GF-D8 (cell line): ENCODE results near the gene EIF4G1.

Experiments used
- DNase-seq: peaks from one replicate; lab custom pipeline; 2025; lab: John Stamatoyannopoulos, UW

EIF4G1 gene

DNA sequence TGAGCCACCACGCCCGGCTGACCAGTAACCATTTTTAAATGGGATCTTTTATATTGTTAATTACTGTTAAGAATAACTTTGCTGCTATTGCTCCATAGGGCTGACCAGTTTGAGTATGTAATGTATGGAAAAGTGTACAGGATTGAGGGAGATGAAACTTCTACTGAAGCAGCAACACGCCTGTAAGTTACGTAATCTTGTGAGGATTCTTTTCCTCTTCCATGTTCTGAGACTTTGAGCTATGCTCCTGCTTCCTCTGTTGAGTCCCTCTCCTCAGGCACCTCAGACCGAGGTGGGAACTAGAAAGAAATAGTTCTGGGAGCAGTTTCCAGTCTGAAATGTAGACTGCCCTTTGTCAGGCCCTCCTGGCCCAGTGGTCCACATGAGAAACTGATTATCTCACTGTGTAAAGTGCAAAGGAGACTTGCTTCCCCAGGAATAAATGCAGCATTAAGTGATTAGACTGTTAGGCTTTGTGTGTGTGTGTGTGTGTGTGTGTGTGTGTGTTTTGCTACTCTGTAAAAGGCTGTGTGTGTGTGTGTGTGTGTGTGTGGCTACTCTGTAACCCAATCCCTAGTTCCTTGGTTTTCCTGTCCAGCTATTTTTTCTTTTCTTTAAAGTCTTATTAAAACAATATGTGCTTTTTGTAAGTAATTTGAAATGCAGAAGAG, 52.3 kb downstream of the EIF4G1 start:
- no peak for DNase-seq

- no peak for DNase-seq
Measured at GRCh38 chr3:184368116-184368515, 53.7 kb downstream of the EIF4G1 start.

GRCh38 chr3:184368586-184369183, 54.3 kb downstream of the EIF4G1 start:
- no peak for DNase-seq

DNA sequence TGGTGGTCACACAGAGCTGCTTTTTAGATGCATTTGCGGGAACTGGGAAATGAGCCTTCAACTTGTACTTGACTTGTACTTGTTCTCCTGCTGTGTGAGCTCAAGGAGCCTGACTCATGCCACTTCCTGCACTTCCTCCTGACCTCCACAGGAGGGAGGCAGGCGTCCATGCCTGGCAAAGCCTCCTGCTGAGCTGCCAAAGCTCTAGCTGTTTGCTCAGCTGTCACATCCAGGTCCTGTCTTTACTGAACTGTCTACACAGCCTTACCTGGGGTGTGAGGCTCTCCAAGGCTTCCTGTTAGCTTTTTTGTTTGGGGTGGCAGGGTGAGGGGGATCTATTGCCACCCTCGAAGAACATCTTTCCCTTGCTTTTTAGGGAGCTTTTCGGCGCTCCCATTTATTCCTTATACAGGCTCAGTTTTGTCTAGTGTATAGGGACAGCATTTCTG, 57.2 kb downstream of the EIF4G1 start:
- DNase-seq = peak; percentile 55

DNA sequence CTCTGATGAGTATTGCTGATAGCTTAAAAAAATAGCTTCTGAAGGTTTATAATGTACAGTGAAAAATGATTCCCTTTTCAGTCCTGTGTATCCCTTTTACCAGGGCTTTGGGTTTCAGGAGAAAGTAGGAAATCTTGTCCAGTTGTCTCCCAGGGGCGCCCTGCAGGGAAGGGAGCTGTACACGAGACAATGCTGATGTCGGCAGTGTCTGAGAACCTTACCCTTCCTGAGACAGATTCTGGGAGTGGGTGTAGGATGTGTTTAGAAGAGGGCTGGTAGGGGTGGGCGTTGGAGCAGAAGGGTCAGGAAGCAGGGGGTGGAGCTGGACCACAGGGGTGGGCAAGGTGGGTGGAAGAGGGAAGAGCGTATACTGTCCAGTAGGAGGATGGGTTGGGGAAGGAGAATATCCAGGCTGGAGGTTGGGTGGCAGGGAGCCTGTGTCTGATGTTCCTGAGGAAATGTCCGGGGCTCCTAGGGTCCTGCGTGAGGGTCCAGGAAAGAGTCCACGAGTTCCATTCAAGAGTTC, 58.0 kb downstream of the EIF4G1 start:
- DNase-seq = no peak

GRCh38 chr3:184372911-184373310, 58.5 kb downstream of the EIF4G1 start:
- no peak for DNase-seq

GRCh38 chr3:184373422-184373821, 59.0 kb downstream of the EIF4G1 start:
- DNase-seq = no peak

GRCh38 chr3:184375747-184376461, 61.5 kb downstream of the EIF4G1 start:
- no peak for DNase-seq

DNA sequence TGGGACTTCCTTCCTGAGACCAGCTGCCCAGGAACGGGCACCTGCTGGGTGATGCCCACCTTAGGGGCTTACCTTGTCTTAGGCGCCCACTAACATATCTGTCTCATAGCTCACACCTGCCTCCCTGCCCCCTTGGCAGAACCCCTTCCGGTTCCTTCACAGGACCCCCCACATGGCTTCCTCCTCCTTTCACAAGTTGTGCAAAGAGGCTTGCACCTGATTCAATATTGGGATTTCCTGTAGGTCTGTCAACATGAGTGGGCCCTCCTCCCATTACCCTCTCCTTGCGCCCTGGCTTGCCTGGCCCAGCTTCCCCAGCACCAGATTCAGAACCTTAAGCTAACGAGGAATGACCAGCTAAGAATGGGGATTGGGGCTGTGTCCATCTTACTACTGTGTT, 63.0 kb downstream of the EIF4G1 start:
- no peak for DNase-seq

DNA sequence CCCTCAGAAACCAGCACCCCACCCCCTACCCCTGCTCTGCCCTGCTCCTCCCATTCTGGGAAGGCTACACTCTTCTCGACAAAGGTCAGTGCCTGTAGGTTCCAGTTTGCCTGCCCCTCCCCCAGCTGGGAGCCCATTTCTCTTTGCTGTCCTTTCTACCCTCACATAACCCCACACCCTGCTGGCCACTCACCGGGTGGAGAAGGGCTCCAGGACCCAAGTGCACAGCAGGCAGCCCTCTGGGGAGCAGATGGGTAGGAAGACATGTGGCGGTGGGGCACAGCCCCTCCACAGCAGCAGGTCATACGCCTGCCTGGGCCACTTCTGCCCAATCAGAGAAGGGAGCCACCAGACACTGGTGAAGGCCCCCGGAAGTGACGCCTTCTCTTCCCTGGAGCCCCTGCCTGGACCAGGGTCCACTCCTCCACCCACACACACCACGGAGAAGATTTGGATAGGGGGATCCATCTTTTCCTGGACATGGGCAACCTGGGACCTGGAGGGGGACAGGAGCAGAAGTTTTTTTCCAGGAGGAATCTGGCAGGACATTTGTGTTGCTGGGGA, 63.6 kb downstream of the EIF4G1 start, which contains the start of gene THPO:
Gene THPO, minus strand, starts transcription at position 326 of the 564 bp plus-strand sequence. CDS start 1,948 bp downstream, outside the sequence.
- DNase-seq = no peak

GRCh38 chr3:184378651-184379357, 64.4 kb downstream of the EIF4G1 start:
- DNase-seq = no peak

DNA sequence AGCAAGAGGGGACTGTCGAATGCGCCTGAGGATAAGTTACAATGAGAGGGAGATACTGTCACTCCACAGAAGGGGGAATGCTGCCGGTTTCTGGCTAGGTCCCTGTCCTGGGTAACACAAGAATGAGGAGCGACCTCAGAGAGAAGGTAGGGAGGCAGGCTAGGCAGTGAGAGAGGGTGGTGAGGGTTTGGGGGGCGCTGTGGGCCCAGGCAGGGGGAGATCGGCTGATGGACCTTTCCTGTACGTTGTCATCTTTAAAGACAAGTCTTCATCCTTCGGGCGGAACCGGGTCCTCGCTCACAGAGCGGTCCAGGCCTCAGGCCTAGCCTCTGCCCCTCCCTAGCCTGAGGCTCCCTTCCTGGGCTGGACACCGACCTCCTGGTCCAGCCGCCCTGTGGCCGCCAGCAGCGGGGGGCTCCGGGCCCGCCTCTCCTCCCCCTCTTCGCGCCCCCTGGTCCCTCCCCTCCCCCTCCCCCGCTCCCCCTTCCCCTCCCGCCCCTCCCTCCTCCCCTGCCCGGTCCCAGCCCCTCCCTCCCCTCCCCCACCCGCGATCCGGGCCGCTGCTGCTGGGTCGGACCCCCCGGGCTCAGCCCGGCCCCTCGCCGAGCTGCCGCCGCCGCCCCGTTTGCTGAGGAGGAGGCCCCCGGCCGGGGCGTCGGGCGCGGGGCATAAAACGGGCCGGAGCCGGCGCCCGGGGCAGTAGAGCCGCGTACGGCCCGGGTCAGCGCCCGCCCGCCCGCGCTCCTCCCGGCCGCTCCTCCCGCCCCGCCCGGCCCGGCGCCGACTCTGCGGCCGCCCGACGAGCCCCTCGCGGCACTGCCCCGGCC, 65.2 kb downstream of the EIF4G1 start, which contains the start of gene CHRD:
Gene CHRD, plus strand, starts transcription at position 697 of the 827 bp plus-strand sequence. CDS start 265 bp downstream, outside the sequence.
- DNase-seq = no peak

DNA sequence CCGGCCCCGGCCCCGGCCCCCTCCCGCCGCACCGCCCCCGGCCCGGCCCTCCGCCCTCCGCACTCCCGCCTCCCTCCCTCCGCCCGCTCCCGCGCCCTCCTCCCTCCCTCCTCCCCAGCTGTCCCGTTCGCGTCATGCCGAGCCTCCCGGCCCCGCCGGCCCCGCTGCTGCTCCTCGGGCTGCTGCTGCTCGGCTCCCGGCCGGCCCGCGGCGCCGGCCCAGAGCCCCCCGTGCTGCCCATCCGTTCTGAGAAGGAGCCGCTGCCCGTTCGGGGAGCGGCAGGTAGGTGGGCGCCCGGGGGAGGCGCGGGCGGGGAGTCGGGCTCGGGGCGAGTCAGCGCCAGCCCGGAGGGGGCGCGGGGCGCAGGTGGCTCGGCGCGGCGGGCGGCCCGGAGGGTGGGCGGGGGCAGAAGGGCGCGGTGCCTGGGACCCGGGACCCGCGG, 65.8 kb downstream of the EIF4G1 start:
- DNase-seq = no peak

GRCh38 chr3:184380627-184381260, 66.3 kb downstream of the EIF4G1 start:
- DNase-seq = no peak

GRCh38 chr3:184381261-184382224, 67.1 kb downstream of the EIF4G1 start:
- no peak for DNase-seq

DNA sequence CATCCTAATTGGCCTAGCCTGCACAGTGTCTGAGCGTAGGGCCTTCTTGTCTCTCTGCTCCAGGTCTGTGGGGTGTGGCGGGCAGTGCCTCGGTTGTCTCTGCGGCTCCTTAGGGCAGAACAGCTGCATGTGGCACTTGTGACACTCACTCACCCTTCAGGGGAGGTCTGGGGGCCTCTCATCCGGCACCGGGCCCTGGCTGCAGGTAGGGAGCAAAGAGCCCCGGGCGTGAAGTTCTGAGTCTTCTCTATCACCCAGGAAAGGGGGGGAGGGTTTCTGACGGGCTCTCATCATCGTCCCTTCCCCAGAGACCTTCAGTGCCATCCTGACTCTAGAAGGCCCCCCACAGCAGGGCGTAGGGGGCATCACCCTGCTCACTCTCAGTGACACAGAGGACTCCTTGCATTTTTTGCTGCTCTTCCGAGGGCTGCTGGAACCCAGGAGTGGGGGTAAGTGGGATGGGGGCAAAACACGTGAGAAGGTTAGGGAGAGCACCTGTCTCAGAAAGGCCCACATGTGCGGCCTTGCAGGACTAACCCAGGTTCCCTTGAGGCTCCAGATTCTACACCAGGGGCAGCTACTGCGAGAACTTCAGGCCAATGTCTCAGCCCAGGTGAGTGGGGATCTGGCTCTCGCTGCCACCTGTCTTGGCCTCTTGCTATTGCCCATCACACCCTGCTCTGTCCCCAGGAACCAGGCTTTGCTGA, 68.1 kb downstream of the EIF4G1 start:
- no peak for DNase-seq

GRCh38 chr3:184383033-184383740, 68.8 kb downstream of the EIF4G1 start:
- no peak for DNase-seq

DNA sequence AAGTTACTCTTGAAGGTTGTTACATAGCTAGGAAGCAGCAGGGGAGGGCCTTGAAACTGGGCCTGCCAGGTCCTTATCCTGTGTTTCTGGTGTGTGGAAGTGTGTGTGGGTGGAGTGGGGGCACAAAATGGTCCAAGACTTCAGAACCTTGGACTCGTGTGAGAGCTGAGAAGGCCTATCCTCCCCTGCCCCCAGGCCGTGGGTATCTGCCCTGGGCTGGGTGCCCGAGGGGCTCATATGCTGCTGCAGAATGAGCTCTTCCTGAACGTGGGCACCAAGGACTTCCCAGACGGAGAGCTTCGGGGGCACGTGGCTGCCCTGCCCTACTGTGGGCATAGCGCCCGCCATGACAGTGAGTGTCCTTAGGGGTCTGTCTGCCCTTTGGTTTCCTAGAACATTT, 69.9 kb downstream of the EIF4G1 start:
- no peak for DNase-seq
